Esophagus squamous epithelium (tissue), 4 donors: ENCODE measurements around the gene KRTAP10-2.

ENCODE experiments used
- POLR2A ChIP-seq, 4 donors: fragments of 450-650 bp; IDR thresholded peaks; one replicate each; pipeline ENCODE4 v1.6.1; 2017; ENCODE audit warnings: antibody characterized with exemption in 4 of 4, mild to moderate bottlenecking in 4 of 4, moderate library complexity in 3 of 4
- TF ChIP-seq, protein P1 (sequence below), 6 experiments: fragments of 450-650 bp in 4 of 6; fragments of 200-600 bp in 2 of 6; sonication (generic) in 2 of 6; IDR thresholded peaks; one replicate each; pipeline ENCODE4 v1.5.1; 2016 to 2019; ENCODE audit warnings: antibody characterized with exemption in 6 of 6, mild to moderate bottlenecking in 4 of 6, moderate library complexity in 4 of 6

DNA sequence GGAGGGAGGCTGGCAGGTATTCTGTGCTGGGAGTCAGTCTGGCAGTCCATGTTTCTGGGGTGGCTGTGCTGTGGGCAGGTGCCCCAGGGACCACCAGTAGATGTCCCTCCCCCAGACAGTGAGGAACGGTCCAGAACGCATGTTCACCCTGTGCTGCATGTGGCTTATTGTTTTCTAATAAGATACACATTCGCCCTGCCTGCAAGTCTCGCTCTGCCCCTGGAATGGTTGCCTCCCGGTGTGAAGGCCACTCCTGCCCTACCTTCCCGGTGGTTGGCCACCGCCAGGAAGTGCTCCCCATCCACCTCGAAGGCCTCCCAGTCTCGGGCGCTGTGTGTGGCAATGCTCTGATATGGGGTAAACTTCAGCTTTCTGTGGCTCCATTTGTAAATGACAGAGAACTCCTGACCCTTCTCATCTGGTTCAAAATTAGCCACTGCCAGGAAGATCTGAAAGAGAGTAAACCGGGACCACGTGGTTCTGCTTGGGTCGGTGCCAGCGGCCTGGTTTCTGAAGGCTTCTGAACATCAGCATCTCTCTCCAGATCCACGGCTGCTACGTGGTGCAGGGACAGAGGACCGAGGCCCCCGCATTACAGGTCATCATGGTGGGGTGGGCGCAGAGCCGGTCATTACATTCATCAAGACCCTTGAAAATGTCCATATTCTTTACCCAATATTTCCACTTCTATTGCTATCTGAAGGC, 25.8 kb downstream of the KRTAP10-2 start:
- TF ChIP-seq, protein P1, sequence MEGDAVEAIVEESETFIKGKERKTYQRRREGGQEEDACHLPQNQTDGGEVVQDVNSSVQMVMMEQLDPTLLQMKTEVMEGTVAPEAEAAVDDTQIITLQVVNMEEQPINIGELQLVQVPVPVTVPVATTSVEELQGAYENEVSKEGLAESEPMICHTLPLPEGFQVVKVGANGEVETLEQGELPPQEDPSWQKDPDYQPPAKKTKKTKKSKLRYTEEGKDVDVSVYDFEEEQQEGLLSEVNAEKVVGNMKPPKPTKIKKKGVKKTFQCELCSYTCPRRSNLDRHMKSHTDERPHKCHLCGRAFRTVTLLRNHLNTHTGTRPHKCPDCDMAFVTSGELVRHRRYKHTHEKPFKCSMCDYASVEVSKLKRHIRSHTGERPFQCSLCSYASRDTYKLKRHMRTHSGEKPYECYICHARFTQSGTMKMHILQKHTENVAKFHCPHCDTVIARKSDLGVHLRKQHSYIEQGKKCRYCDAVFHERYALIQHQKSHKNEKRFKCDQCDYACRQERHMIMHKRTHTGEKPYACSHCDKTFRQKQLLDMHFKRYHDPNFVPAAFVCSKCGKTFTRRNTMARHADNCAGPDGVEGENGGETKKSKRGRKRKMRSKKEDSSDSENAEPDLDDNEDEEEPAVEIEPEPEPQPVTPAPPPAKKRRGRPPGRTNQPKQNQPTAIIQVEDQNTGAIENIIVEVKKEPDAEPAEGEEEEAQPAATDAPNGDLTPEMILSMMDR (IDR thresholded peaks at IDR 0.05) = no peak
- no peak for TF ChIP-seq POLR2A (IDR thresholded peaks at IDR 0.05)
